ENCODE results near the gene CLMN. TPM values are rescaled to one million over a fixed set of nuclear protein-coding genes. Genes with fewer than 3 reads are reported as not detected.

Gene CLMN
- total RNA-seq, 1 experiment from 2014 or later, result 8.6 TPM

GRCh38 chr14:95218472-95219193 is 101.1 kb downstream of the CLMN start:
- CTCF ChIA-PET, result no interaction called here
- Histone ChIP-seq H3K27me3 (replicated peaks; ENCODE audit: insufficient read depth, low read depth, low read length, poor library complexity) (no peaks in the 10 kb centered on the region), H3K27ac (ENCODE audit: low read depth, low read length, poor library complexity, severe bottlenecking) (no peak overlapping the region), H3K4me1 (ENCODE audit: insufficient read depth, low read length, poor library complexity, severe bottlenecking) (peaks cover 10% of the 10 kb centered on the region), H3K4me3 (ENCODE audit: low read depth, low read length, poor library complexity, severe bottlenecking) (no peak overlapping the region), H3K36me3 (ENCODE audit: insufficient read depth, low read length, poor library complexity, severe bottlenecking) (no peaks in the 10 kb centered on the region), H3K9me3 (ENCODE audit: low read depth, low read length, poor library complexity, severe bottlenecking) (no peaks in the 10 kb centered on the region)
- POLR2A ChIA-PET (ENCODE audit: low non-redundant PET), result no interaction called here
- no peak for DNase-seq (ENCODE audit: low spot score)
- BruUV-seq (replicated peaks), result no TSS peak
- no peak for TF ChIP-seq CTCF (conservative IDR thresholded peaks at IDR 0.05; ENCODE audit: low read depth, low read length)
- TF ChIP-seq EZH2 (IDR thresholded peaks at IDR 0.05; ENCODE audit: borderline replicate concordance, low read depth, low read length, poor library complexity, severe bottlenecking), result no peak
- intact Hi-C loops (cut with micrococcal nuclease; ENCODE audit: unreplicated experiment), result no loop called here

GRCh38 chr14:95218006-95218405 is 101.7 kb downstream of the CLMN start:
- no peak overlapping the region for H3K4me3 ChIP-seq (ENCODE audit: low read depth, low read length, poor library complexity, severe bottlenecking)
- TF ChIP-seq CTCF (conservative IDR thresholded peaks at IDR 0.05; ENCODE audit: low read depth, low read length), result no peak
- no peak for TF ChIP-seq EZH2 (IDR thresholded peaks at IDR 0.05; ENCODE audit: borderline replicate concordance, low read depth, low read length, poor library complexity, severe bottlenecking)
- no TSS peak for BruUV-seq (replicated peaks)
- ChIA-PET CTCF (no interaction called here), POLR2A (ENCODE audit: low non-redundant PET) (no interaction called here)
- H3K27ac ChIP-seq (ENCODE audit: low read depth, low read length, poor library complexity, severe bottlenecking), result no peak overlapping the region
- peaks cover 10% of the 10 kb centered on the region for H3K4me1 ChIP-seq (ENCODE audit: insufficient read depth, low read length, poor library complexity, severe bottlenecking)
- H3K36me3 ChIP-seq (ENCODE audit: insufficient read depth, low read length, poor library complexity, severe bottlenecking), result no peaks in the 10 kb centered on the region
- H3K9me3 ChIP-seq (ENCODE audit: low read depth, low read length, poor library complexity, severe bottlenecking), result no peaks in the 10 kb centered on the region
- no peaks in the 10 kb centered on the region for H3K27me3 ChIP-seq (replicated peaks; ENCODE audit: insufficient read depth, low read depth, low read length, poor library complexity)
- no peak for DNase-seq (ENCODE audit: low spot score)
- intact Hi-C loops (cut with micrococcal nuclease; ENCODE audit: unreplicated experiment), result no loop called here

- TF ChIP-seq EZH2 (IDR thresholded peaks at IDR 0.05; ENCODE audit: borderline replicate concordance, low read depth, low read length, poor library complexity, severe bottlenecking), result no peak
- TF ChIP-seq CTCF (conservative IDR thresholded peaks at IDR 0.05; ENCODE audit: low read depth, low read length), result no peak
- Histone ChIP-seq H3K27ac (ENCODE audit: low read depth, low read length, poor library complexity, severe bottlenecking) (no peak overlapping the region), H3K9me3 (ENCODE audit: low read depth, low read length, poor library complexity, severe bottlenecking) (no peaks in the 10 kb centered on the region), H3K36me3 (ENCODE audit: insufficient read depth, low read length, poor library complexity, severe bottlenecking) (no peaks in the 10 kb centered on the region), H3K27me3 (replicated peaks; ENCODE audit: insufficient read depth, low read depth, low read length, poor library complexity) (no peaks in the 10 kb centered on the region), H3K4me3 (ENCODE audit: low read depth, low read length, poor library complexity, severe bottlenecking) (no peak overlapping the region), H3K4me1 (ENCODE audit: insufficient read depth, low read length, poor library complexity, severe bottlenecking) (peaks cover 10% of the 10 kb centered on the region)
- no TSS peak for BruUV-seq (replicated peaks)
- intact Hi-C loops (cut with micrococcal nuclease; ENCODE audit: unreplicated experiment), result no loop called here
- DNase-seq (ENCODE audit: low spot score), result no peak
- ChIA-PET CTCF (no interaction called here), POLR2A (ENCODE audit: low non-redundant PET) (no interaction called here)
Measured at GRCh38 chr14:95217391-95217900, 102.3 kb downstream of the CLMN start.
